Osteoblast (primary cell): ENCODE data around the gene SNRPB2. TPM values are rescaled to one million over a fixed set of nuclear protein-coding genes. Genes with fewer than 3 reads are reported as not detected.

Experiments used
- DNase-seq: peaks from one replicate; pipeline ENCODE4 v3.0.0; 2011; ENCODE audit warnings: low spot score, mixed read lengths; ENCODE audit not compliant: insufficient read length; ENCODE audit errors: missing footprints
- H2AFZ ChIP-seq: 2 replicates; pipeline ENCODE4 v1.6.0; 2011; ENCODE audit warnings: mild to moderate bottlenecking, low read length
- H3K27ac ChIP-seq: 2 replicates; pipeline ENCODE4 v1.5.1; 2011; ENCODE audit warnings: mild to moderate bottlenecking, low read depth, low read length, moderate library complexity
- H3K27me3 ChIP-seq: 2 replicates; pipeline ENCODE4 v1.6.0; 2012; ENCODE audit warnings: mild to moderate bottlenecking, control low read depth, inconsistent platforms, low read length, moderate library complexity; ENCODE audit not compliant: insufficient read depth
- H3K36me3 ChIP-seq: 2 replicates; pipeline ENCODE4 v1.5.1; 2011; ENCODE audit warnings: mild to moderate bottlenecking, low read length, control low read depth, moderate library complexity; ENCODE audit not compliant: insufficient read depth
- H3K4me1 ChIP-seq: 2 replicates; pipeline ENCODE4 v1.5.1; 2011; ENCODE audit warnings: mild to moderate bottlenecking, low read length, control low read depth, moderate library complexity; ENCODE audit not compliant: insufficient read depth
- H3K4me2 ChIP-seq: 2 replicates; pipeline ENCODE4 v1.6.0; 2011; ENCODE audit warnings: mild to moderate bottlenecking, low read length; ENCODE audit not compliant: insufficient read depth
- H3K4me3 ChIP-seq: fragments of 200-600 bp; sonication (generic); 3 replicates; pipeline ENCODE4 v1.5.1; 2012; ENCODE audit warnings: mild to moderate bottlenecking, low read length, inconsistent platforms; ENCODE audit not compliant: insufficient read depth
- H3K79me2 ChIP-seq: 2 replicates; pipeline ENCODE4 v1.6.0; 2012; ENCODE audit warnings: mild to moderate bottlenecking, low read length, control low read depth, inconsistent platforms; ENCODE audit not compliant: insufficient read depth
- H3K9me3 ChIP-seq: 2 replicates; pipeline ENCODE4 v1.5.1; 2011; ENCODE audit warnings: low read depth, low read length, control low read depth
- H4K20me1 ChIP-seq: 2 replicates; pipeline ENCODE4 v1.6.0; 2012; ENCODE audit warnings: mild to moderate bottlenecking, low read length, control low read depth; ENCODE audit not compliant: insufficient read depth
- total RNA-seq: library from RNA; depleted of rRNA; stranded (reverse); fragments of >200 nt; gene quantifications from 2 replicates; pipeline ENCODE4 v1.2.3, GENCODE V29; 2012
- TF ChIP-seq, protein P1 (sequence below): IDR thresholded peaks from 2 replicates; pipeline ENCODE4 v1.5.1; 2011; ENCODE audit warnings: mild to moderate bottlenecking, low read depth, low read length, moderate library complexity; ENCODE audit errors: extremely low read depth

Gene SNRPB2
- total RNA-seq, 1 donor = 50.3 TPM

DNA sequence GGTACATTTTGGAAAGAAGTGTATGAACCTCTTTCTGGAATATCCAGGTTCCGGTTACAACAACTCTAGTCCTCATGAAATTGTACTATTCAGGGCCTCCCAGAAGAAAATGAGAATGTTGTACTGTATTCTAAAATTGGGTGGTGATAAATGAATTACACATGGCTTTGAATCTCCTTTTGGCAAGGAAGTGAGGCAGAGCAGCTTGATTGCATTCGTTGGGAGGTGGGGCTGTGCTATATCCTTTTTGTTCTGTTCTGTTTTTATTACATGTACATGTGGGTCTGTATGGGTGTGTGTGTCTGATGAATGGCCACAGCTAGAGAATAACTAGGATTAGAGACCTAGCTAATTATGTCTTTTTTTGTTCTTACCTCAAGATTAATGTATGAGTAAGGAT is 37.8 kb upstream of the SNRPB2 start:
- Histone ChIP-seq H3K4me2 (no peak overlapping the region), H3K9me3 (no peaks in the 10 kb centered on the region), H3K4me1 (no peaks in the 10 kb centered on the region), H3K36me3 (no peaks in the 10 kb centered on the region), H3K27me3 (no peaks in the 10 kb centered on the region), H2AFZ (no peak overlapping the region), H4K20me1 (no peaks in the 10 kb centered on the region), H3K27ac (no peak overlapping the region), H3K79me2 (no peaks in the 10 kb centered on the region), H3K4me3 (no peak overlapping the region)
- DNase-seq = no peak
- TF ChIP-seq, protein P1, sequence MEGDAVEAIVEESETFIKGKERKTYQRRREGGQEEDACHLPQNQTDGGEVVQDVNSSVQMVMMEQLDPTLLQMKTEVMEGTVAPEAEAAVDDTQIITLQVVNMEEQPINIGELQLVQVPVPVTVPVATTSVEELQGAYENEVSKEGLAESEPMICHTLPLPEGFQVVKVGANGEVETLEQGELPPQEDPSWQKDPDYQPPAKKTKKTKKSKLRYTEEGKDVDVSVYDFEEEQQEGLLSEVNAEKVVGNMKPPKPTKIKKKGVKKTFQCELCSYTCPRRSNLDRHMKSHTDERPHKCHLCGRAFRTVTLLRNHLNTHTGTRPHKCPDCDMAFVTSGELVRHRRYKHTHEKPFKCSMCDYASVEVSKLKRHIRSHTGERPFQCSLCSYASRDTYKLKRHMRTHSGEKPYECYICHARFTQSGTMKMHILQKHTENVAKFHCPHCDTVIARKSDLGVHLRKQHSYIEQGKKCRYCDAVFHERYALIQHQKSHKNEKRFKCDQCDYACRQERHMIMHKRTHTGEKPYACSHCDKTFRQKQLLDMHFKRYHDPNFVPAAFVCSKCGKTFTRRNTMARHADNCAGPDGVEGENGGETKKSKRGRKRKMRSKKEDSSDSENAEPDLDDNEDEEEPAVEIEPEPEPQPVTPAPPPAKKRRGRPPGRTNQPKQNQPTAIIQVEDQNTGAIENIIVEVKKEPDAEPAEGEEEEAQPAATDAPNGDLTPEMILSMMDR = no peak

GRCh38 chr20:16692442-16692841 is 37.4 kb upstream of the SNRPB2 start:
- H3K36me3 ChIP-seq = no peaks in the 10 kb centered on the region
- no peaks in the 10 kb centered on the region for H3K4me1 ChIP-seq
- no peaks in the 10 kb centered on the region for H4K20me1 ChIP-seq
- no peak overlapping the region for H3K4me2 ChIP-seq
- no peaks in the 10 kb centered on the region for H3K9me3 ChIP-seq
- no peaks in the 10 kb centered on the region for H3K27me3 ChIP-seq
- TF ChIP-seq, protein P1 = no peak
- no peak overlapping the region for H3K27ac ChIP-seq
- H3K79me2 ChIP-seq = no peaks in the 10 kb centered on the region
- DNase-seq = no peak
- no peak overlapping the region for H3K4me3 ChIP-seq
- H2AFZ ChIP-seq = no peak overlapping the region

DNA sequence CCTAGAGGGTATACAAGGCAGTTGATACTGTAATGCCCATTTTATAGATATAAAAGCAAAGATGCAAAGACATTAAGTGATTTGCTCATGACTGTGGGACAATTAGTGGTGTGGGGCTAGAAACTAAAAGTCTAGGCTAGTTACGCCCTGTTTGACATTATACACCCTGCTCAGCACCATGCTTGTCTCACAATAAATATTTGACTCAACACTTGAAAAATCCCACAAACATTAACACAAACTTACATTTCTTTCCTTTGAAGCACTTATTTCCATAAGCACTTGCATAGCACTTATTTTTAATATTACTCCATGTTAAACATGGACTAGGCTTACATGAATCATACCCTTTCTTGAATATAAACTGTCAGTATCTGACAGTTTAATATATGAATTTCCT is 36.5 kb upstream of the SNRPB2 start:
- Histone ChIP-seq H3K9me3 (no peaks in the 10 kb centered on the region), H3K36me3 (no peaks in the 10 kb centered on the region), H3K4me1 (no peaks in the 10 kb centered on the region), H3K4me2 (no peak overlapping the region), H3K27me3 (no peaks in the 10 kb centered on the region), H3K27ac (no peak overlapping the region), H3K4me3 (no peak overlapping the region), H3K79me2 (no peaks in the 10 kb centered on the region), H4K20me1 (no peaks in the 10 kb centered on the region), H2AFZ (no peak overlapping the region)
- TF ChIP-seq, protein P1 = no peak
- DNase-seq = no peak

DNA sequence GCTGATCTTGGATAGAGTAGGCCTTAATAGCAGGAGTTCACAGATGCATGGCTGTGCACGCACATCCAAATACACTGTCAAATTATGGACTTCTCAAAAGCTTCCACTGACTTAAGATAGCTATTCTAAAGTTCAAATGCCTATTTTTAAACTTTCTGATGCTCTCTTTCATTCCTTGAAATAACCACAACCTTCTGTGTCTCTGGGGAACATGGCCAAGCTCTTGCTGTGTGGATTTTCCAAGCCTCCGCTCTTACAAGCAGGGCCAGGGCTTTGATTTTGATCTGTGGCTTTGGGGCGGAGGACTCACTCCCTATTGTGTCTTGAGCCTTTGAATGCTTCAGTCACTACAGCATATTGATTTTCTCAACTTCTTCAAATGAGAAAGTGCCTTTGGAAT is 35.7 kb upstream of the SNRPB2 start:
- no peaks in the 10 kb centered on the region for H3K27me3 ChIP-seq
- DNase-seq = no peak
- TF ChIP-seq, protein P1 = no peak
- no peaks in the 10 kb centered on the region for H4K20me1 ChIP-seq
- no peak overlapping the region for H2AFZ ChIP-seq
- no peaks in the 10 kb centered on the region for H3K9me3 ChIP-seq
- H3K36me3 ChIP-seq = no peaks in the 10 kb centered on the region
- no peaks in the 10 kb centered on the region for H3K79me2 ChIP-seq
- no peak overlapping the region for H3K4me3 ChIP-seq
- no peak overlapping the region for H3K4me2 ChIP-seq
- H3K27ac ChIP-seq = no peak overlapping the region
- H3K4me1 ChIP-seq = no peaks in the 10 kb centered on the region
